ENCODE data around the gene TGFBI. TPM values are rescaled to one million over a fixed set of nuclear protein-coding genes. Genes with fewer than 3 reads are reported as not detected.

TGFBI gene
- total RNA-seq, 1 experiment from 2014 or later = not detected

GRCh38 chr5:136020383-136021015, 8.3 kb upstream of the TGFBI start:
- DNase-seq (ENCODE audit: low spot score) = no peak
- in situ Hi-C loops (cut with HindIII; ENCODE audit: low sequenced_read_pairs) = no loop called here

GRCh38 chr5:136021016-136021405, 7.8 kb upstream of the TGFBI start:
- in situ Hi-C loops (cut with HindIII; ENCODE audit: low sequenced_read_pairs) = no loop called here
- no peak for DNase-seq (ENCODE audit: low spot score)

- in situ Hi-C loops (cut with HindIII; ENCODE audit: low sequenced_read_pairs) = no loop called here
- no peak for DNase-seq (ENCODE audit: low spot score)
Measured at GRCh38 chr5:136022965-136023364, 5.8 kb upstream of the TGFBI start.

GRCh38 chr5:136023958-136024541, 4.7 kb upstream of the TGFBI start:
- in situ Hi-C loops (cut with HindIII; ENCODE audit: low sequenced_read_pairs) = no loop called here
- no peak for DNase-seq (ENCODE audit: low spot score)

- peak; percentile 25 for DNase-seq (ENCODE audit: low spot score)
- in situ Hi-C loops (cut with HindIII; ENCODE audit: low sequenced_read_pairs) = no loop called here
Measured at GRCh38 chr5:136025900-136026299, 2.9 kb upstream of the TGFBI start.

- in situ Hi-C loops (cut with HindIII; ENCODE audit: low sequenced_read_pairs) = no loop called here
- DNase-seq (ENCODE audit: low spot score) = no peak
Measured at GRCh38 chr5:136026636-136027035, 2.2 kb upstream of the TGFBI start.

- in situ Hi-C loops (cut with HindIII; ENCODE audit: low sequenced_read_pairs) = no loop called here
- DNase-seq (ENCODE audit: low spot score) = no peak
Measured at GRCh38 chr5:136027311-136027710, 1.5 kb upstream of the TGFBI start.

- in situ Hi-C loops (cut with HindIII; ENCODE audit: low sequenced_read_pairs) = no loop called here
Measured at GRCh38 chr5:136028090-136028489, 698 bp upstream of the TGFBI start.

GRCh38 chr5:136030252-136030651, 1.5 kb downstream of the TGFBI start:
- no peak for DNase-seq (ENCODE audit: low spot score)
- in situ Hi-C loops (cut with HindIII; ENCODE audit: low sequenced_read_pairs) = no loop called here

More at GRCh38 chr5:136028090-136028489, 698 bp upstream of the TGFBI start:
- no peak for DNase-seq (ENCODE audit: low spot score)

- DNase-seq (ENCODE audit: low spot score) = no peak
Measured at GRCh38 chr5:136030956-136031611, 2.3 kb downstream of the TGFBI start.

GRCh38 chr5:136031711-136032110, 2.9 kb downstream of the TGFBI start:
- no peak for DNase-seq (ENCODE audit: low spot score)
- in situ Hi-C loops (cut with HindIII; ENCODE audit: low sequenced_read_pairs) = no loop called here

More at GRCh38 chr5:136030956-136031611, 2.3 kb downstream of the TGFBI start:
- in situ Hi-C loops (cut with HindIII; ENCODE audit: low sequenced_read_pairs) = no loop called here

GRCh38 chr5:136032564-136032963, 3.8 kb downstream of the TGFBI start:
- no peak for DNase-seq (ENCODE audit: low spot score)
- in situ Hi-C loops (cut with HindIII; ENCODE audit: low sequenced_read_pairs) = no loop called here

- no peak for DNase-seq (ENCODE audit: low spot score)
- in situ Hi-C loops (cut with HindIII; ENCODE audit: low sequenced_read_pairs) = no loop called here
Measured at GRCh38 chr5:136033234-136033633, 4.4 kb downstream of the TGFBI start.

GRCh38 chr5:136033848-136034247, 5.1 kb downstream of the TGFBI start:
- DNase-seq (ENCODE audit: low spot score) = no peak
- in situ Hi-C loops (cut with HindIII; ENCODE audit: low sequenced_read_pairs) = no loop called here

- in situ Hi-C loops (cut with HindIII; ENCODE audit: low sequenced_read_pairs) = no loop called here
- DNase-seq (ENCODE audit: low spot score) = no peak
Measured at GRCh38 chr5:136034492-136034891, 5.7 kb downstream of the TGFBI start.

- in situ Hi-C loops (cut with HindIII; ENCODE audit: low sequenced_read_pairs) = no loop called here
- DNase-seq (ENCODE audit: low spot score) = no peak
Measured at GRCh38 chr5:136034984-136035383, 6.2 kb downstream of the TGFBI start.

- in situ Hi-C loops (cut with HindIII; ENCODE audit: low sequenced_read_pairs) = no loop called here
- DNase-seq (ENCODE audit: low spot score) = no peak
Measured at GRCh38 chr5:136035837-136036236, 7.0 kb downstream of the TGFBI start.

- in situ Hi-C loops (cut with HindIII; ENCODE audit: low sequenced_read_pairs) = no loop called here
Measured at GRCh38 chr5:136036293-136036911, 7.6 kb downstream of the TGFBI start.

GRCh38 chr5:136037001-136037705, 8.4 kb downstream of the TGFBI start:
- DNase-seq (ENCODE audit: low spot score) = no peak
- in situ Hi-C loops (cut with HindIII; ENCODE audit: low sequenced_read_pairs) = no loop called here

More at GRCh38 chr5:136036293-136036911, 7.6 kb downstream of the TGFBI start:
- DNase-seq (ENCODE audit: low spot score) = no peak

- in situ Hi-C loops (cut with HindIII; ENCODE audit: low sequenced_read_pairs) = no loop called here
- no peak for DNase-seq (ENCODE audit: low spot score)
Measured at GRCh38 chr5:136038635-136039034, 9.8 kb downstream of the TGFBI start.

Data from G401 (cell line).